GM19043 (cell line): ENCODE results near the gene MRPL52.

Experiments
- ATAC-seq: cut with Tn5 transposase; IDR thresholded peaks from one replicate; pipeline ENCODE4 v1.9.1; 2021; ENCODE audit warnings: low read depth; ENCODE audit not compliant: unreplicated experiment

The MRPL52 gene

DNA sequence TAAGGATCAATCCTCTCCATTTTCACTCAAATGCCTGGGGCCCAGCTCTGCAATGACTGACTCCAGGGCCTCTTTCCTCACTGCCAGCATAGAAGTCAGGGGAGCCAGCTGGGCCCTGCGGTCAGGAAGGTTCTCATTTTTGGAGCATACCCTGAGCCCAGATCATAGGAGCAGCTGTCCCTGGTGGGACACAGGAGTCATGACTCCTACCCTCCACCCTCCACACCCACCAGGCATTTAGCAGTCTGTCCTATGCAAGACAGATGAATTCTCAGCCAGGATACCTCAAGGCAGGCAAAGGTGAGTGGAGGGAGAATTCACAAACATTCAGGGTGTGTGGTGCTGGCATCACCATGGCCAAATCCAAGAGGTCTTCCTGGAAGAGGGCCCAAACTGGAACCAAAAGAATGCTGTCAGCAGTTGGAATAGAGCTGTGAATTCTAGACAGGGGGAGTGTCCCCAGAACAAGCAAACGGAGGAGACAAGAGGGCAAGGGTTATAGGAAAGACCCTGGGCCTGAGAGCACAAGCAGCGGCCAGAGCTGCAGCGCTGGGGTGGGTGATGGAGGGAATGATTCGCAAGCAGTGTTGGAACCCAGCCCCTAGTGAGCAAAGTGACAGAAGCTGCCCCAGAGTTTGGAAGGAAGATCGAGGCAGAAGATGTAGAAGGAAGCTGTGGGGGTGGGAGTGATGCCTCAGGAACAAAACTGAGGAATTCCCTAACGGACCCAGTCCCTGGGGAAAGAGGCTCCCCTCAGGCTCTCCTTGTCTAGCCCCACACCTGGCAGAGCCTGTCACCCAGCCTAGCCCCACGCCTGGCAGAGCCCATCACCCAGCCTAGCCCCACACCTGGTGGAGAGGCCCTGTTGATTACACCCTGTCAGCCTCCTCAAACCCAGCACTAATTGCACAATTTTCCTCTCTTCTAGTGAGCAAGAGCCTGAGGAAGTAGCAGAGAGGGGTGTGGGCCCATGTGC lies 48.9 kb downstream of the MRPL52 start:
- no peak for ATAC-seq

DNA sequence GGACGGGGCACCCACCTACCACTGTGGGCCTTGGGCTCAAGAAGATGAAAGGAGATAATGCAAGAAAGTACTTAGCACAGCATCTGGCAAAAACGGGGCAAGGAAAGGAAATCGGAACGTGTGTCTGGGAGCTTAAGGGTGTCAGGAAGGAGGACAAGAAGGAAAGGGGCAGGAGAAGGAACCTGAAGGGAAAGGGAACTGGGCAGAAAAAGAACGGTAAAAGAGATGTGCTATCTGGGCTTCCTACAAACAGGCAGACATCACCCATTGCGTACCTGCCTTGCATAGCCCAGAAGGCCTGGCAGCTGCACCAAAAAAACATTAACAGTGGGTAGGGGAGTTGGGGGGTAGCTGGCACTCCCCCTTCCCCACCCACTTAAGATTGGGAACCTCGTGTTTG lies 52.4 kb downstream of the MRPL52 start:
- ATAC-seq, result no peak

DNA sequence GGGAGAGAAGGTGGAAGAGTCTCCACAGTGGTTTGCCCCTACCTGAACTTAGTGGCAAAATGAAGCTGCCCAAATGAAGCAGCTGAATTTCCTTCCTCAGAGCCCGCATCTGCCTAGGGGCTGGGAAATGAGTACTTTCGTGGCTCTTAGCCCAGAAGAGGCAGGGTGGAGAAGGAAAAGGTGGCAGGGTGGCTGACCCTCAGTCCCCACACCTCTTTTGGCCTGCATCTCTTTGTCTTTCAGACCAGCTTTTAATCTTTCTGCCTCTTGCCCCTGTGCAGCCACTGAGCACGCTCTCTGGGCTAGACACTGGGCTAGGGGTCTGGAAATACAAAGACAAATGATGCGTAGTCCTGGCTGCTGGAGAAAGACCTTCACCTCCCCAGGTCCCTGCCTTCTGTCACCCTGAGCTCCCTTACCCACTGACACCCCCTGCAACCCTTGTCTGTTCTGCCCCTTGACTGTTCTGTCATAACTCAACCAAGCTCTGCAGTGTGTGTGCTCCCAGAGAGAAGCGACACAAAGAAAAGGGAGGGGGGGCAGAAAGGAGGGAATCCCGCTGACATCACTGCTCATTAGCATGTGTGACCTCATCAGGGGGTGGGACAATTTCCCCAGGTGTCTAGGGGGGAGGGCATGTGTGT lies 53.0 kb downstream of the MRPL52 start:
- ATAC-seq, result no peak

DNA sequence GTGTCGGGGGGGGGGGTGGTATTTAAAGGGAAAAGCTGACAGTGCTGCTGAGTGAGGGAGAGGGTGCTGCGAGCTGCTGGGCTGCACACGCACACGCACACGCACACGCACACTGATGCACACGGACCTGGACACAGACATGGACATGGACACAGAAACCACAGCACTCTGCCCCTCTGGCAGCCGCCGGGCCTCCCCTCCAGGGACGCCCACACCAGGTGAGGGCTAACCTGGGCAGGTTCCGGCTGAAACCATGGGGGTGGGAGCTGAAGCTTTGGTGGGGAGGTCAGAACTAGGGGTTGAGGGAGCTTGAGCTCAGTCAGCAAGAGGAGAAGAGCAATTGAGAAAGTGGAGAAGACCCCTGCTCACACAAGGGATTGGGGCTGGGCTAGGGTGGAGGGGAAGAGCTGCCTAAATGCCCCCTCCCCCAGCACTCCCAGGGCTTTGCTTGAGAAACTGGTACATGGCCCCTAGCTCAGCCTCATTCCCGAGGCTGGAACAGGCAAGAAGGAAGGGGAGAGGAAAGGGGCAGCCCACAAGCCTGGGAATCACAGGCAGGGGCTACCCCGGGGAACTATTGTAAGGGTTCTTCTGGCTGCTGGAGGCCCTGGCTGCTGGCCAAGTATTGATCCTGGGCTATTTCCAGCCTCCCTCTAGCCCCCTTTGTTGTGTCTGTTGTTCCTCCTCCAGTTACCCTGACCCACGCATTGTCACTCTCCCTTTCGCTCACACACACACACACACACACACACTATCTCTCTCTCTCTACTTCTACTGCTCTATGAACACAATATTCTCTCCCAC lies 53.7 kb downstream of the MRPL52 start, which contains the start of gene REM2:
Gene REM2, plus strand, starts transcription at position 50 of the 804 bp plus-strand sequence. Its CDS starts 66 bp downstream, at position 116.
- ATAC-seq, result no peak

- no peak for ATAC-seq
Observed at GRCh38 chr14:22884076-22884737, 54.5 kb downstream of the MRPL52 start.
